ENCODE results near the gene RGL1. TPM values are rescaled to one million over a fixed set of nuclear protein-coding genes. Genes with fewer than 3 reads are reported as not detected.

The RGL1 gene
- total and polyA plus RNA-seq, 7 donors: 8.3 to 42.1 (median 23.8) TPM

DNA sequence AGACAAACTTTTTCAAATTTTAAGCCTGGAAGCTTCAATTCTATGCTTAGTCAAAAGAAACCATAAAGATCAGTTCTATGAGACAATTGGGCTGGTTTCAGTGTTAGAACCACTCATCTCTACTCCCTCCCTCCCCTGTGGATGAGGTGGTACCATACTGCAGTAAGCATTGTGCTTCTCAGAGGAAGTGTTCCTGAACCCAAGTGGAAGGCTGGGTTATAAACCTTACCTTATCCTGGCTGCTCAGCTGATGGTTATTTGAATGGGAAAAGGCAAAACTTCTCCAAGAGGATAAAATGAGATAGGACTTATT is 34.1 kb upstream of the RGL1 start:
- no peaks in the 10 kb centered on the region for H3K36me3 ChIP-seq
- no peak overlapping the region for H3K27ac ChIP-seq
- no peak for TF ChIP-seq EP300 (IDR thresholded peaks at IDR 0.05)
- no peak for TF ChIP-seq POLR2AphosphoS5 (IDR thresholded peaks at IDR 0.05)
- TF ChIP-seq POLR2A (IDR thresholded peaks at IDR 0.05): no peak
- TF ChIP-seq, protein P1, sequence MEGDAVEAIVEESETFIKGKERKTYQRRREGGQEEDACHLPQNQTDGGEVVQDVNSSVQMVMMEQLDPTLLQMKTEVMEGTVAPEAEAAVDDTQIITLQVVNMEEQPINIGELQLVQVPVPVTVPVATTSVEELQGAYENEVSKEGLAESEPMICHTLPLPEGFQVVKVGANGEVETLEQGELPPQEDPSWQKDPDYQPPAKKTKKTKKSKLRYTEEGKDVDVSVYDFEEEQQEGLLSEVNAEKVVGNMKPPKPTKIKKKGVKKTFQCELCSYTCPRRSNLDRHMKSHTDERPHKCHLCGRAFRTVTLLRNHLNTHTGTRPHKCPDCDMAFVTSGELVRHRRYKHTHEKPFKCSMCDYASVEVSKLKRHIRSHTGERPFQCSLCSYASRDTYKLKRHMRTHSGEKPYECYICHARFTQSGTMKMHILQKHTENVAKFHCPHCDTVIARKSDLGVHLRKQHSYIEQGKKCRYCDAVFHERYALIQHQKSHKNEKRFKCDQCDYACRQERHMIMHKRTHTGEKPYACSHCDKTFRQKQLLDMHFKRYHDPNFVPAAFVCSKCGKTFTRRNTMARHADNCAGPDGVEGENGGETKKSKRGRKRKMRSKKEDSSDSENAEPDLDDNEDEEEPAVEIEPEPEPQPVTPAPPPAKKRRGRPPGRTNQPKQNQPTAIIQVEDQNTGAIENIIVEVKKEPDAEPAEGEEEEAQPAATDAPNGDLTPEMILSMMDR (IDR thresholded peaks at IDR 0.05): no peak
- H3K27me3 ChIP-seq: no peaks in the 10 kb centered on the region
- peaks cover 0 to 5% (median 1%) of the 10 kb centered on the region in 4 donors for H3K9me3 ChIP-seq
- intact Hi-C loops (cut with DNase I): no loop called here
- H3K4me3 ChIP-seq: no peak overlapping the region
- no peak for DNase-seq
- no peaks in the 10 kb centered on the region for H3K4me1 ChIP-seq

DNA sequence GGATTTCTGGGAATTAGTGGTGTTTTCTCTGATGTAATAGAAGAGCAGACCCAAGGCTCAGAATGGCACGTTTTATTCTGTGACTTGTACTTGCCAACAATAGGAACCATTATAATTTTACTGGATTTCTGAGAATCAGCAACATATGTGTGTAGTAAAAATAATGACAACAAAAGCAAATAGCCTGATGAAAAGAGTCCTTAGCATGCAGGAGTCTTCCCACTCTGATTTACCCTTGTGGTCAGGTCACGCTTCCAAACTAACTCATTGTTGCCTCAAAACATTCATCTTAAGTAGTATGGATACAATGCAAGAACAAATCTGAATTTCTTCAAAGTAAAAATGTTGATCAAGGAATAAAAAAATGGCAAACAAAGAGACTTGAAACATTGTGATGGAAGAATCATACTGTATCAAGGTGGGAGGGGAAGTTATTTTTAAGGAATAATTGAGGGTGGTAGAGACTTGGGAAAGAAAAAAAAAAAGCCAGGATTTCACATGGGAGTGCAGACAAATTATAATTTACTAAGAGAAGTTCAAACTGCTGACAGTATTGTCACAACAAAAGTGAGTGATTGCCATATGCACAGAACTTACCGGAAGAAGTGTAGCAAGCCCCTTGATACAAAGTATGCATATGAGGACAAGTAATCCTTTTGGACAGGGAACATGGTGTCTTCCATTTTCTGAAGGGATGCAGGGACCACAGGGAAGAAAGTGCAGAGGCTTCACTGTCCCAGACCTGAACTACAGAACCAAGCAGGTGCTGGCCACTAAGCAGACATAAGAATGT is 31.2 kb upstream of the RGL1 start:
- TF ChIP-seq, protein P1 (IDR thresholded peaks at IDR 0.05): no peak
- TF ChIP-seq EP300 (IDR thresholded peaks at IDR 0.05): no peak
- TF ChIP-seq POLR2A (IDR thresholded peaks at IDR 0.05): no peak
- no peak for TF ChIP-seq POLR2AphosphoS5 (IDR thresholded peaks at IDR 0.05)
- Histone ChIP-seq H3K36me3 (no peaks in the 10 kb centered on the region), H3K27ac (no peak overlapping the region), H3K9me3 (peaks cover 0 to 5% (median 1%) of the 10 kb centered on the region in 4 donors), H3K4me3 (no peak overlapping the region), H3K4me1 (no peaks in the 10 kb centered on the region), H3K27me3 (no peaks in the 10 kb centered on the region)
- no peak for DNase-seq
- intact Hi-C loops (cut with DNase I): no loop called here
- WGBS, 2 donors: 82 to 89% methylated on average over 3 of the region's 3 CpGs

DNA sequence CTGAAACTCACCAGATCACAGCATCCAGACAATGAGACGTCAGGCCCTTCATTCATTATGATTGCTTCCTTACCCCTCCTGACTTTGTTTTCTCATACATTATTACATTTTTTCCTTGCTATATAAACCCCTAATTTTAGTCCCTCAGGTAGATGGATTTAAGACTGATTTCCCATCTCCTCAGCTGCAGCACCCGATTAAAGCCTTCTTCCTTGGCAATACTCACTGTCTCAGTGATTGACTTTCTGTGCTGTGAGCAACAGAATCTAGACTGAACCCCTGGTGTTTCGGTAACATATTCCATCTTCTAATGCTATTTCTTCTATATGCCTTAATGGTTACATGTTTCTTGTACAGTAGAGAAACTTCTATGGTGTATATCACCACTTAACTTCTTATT is 30.0 kb upstream of the RGL1 start:
- WGBS, 2 donors: 96% methylated on average over 3 of the region's 3 CpGs
- H3K9me3 ChIP-seq: peaks cover 0 to 5% (median 1%) of the 10 kb centered on the region in 4 donors
- DNase-seq: no peak
- H3K4me1 ChIP-seq: no peaks in the 10 kb centered on the region
- no peak overlapping the region for H3K27ac ChIP-seq
- no peak overlapping the region for H3K4me3 ChIP-seq
- intact Hi-C loops (cut with DNase I): no loop called here
- H3K36me3 ChIP-seq: no peaks in the 10 kb centered on the region
- H3K27me3 ChIP-seq: no peaks in the 10 kb centered on the region
- TF ChIP-seq POLR2A (IDR thresholded peaks at IDR 0.05) (no peak), POLR2AphosphoS5 (IDR thresholded peaks at IDR 0.05) (no peak), EP300 (IDR thresholded peaks at IDR 0.05) (no peak)
- TF ChIP-seq, protein P1 (IDR thresholded peaks at IDR 0.05): no peak

DNA sequence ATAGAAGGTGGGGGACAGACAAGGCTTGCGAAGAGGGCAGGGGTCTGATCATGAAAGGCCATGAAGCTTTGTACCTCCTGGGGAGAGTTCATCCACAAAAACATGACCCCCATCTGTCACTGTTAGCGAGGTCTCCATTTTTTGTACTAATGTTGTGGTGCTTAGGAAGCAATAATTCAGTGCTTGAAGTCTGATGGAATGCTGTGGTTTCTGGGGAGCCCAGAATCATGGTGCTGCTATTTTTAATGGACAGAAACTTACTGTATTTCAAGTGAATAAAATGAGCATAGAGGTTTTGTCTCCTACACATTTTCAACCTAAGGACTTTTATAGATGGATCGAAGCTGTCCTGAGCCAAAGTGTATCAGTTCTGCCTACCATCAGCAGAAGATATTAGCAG is 28.2 kb upstream of the RGL1 start:
- H3K27me3 ChIP-seq: no peaks in the 10 kb centered on the region
- no peak overlapping the region for H3K27ac ChIP-seq
- WGBS, 2 donors: 85 to 91% methylated on average over 3 of the region's 3 CpGs
- no peaks in the 10 kb centered on the region for H3K4me1 ChIP-seq
- TF ChIP-seq POLR2A (IDR thresholded peaks at IDR 0.05) (no peak), POLR2AphosphoS5 (IDR thresholded peaks at IDR 0.05) (no peak), EP300 (IDR thresholded peaks at IDR 0.05) (no peak)
- TF ChIP-seq, protein P1 (IDR thresholded peaks at IDR 0.05): no peak
- H3K4me3 ChIP-seq: no peak overlapping the region
- peaks cover 0 to 3% (median 0%) of the 10 kb centered on the region in 4 donors for H3K9me3 ChIP-seq
- DNase-seq: no peak
- intact Hi-C loops (cut with DNase I): no loop called here
- no peaks in the 10 kb centered on the region for H3K36me3 ChIP-seq

DNA sequence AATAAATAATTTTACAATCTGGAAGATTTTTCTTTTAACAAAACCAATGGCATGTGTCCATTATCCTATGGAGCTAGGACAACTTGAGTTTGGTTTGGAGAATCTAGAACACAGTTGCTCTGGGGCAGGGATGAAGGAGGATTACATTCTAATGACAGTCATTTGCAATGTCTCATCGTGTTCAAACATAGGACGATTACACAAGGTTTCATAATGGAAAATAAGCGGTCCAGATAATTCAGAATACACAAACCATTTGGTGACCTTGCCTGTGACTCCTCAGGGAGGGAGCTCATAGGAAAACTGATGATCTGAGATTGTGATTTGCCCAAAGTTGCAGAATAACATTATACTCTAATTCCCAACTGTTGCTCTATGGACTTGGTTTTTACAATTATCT is 27.6 kb upstream of the RGL1 start:
- no peak overlapping the region for H3K4me3 ChIP-seq
- intact Hi-C loops (cut with DNase I): no loop called here
- H3K4me1 ChIP-seq: no peaks in the 10 kb centered on the region
- H3K9me3 ChIP-seq: peaks cover 0 to 3% (median 0%) of the 10 kb centered on the region in 4 donors
- no peak overlapping the region for H3K27ac ChIP-seq
- TF ChIP-seq POLR2AphosphoS5 (IDR thresholded peaks at IDR 0.05) (no peak), EP300 (IDR thresholded peaks at IDR 0.05) (no peak), POLR2A (IDR thresholded peaks at IDR 0.05) (no peak)
- TF ChIP-seq, protein P1 (IDR thresholded peaks at IDR 0.05): no peak
- DNase-seq: no peak
- WGBS, 2 donors: 74 to 80% methylated on average over 3 of the region's 3 CpGs
- H3K36me3 ChIP-seq: no peaks in the 10 kb centered on the region
- no peaks in the 10 kb centered on the region for H3K27me3 ChIP-seq

All from sigmoid colon (tissue), 7 donors.